ENCODE measurements around the gene SDCCAG8.

DNA sequence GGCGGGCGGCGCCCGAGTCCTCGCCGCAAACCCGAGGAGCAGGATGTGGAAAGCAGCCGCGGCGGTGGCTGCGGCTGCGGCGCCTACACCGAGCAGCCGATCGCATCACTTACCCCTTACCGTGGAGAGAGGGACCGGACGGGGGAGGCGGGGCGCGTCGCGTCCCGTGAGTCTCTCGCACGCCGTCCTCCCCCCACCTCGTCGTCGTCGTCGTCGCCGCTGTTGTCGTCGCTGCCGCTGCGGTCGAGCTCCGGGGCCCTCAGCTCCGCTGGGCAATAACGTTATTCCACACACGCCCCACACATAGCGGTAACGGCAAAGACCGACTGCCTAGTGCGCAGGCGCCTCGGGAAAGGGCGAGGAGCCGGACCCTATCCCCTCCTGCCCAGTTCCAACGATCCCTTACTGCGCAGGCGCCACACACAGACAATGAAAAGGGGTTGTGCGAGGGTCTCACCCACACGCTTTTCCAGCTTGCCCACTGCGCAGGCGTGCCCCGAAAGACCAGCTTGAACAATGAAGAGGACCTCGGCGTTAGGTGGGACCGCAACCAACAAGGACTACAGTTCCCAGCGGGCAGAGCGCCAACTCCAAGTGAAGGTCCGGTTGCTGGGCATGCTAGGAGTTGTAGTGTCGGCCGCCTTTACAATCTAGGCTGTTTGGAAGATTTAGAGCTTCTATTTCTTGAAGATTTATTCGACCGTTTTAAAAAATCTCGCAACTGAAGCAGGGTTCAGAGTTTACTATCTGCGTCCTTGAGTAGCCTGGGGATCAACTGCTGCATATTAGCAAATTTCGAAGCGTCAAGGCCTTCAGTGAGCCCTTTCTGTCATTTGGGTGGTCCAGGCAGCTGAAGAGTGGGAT lies 682 bp upstream of the SDCCAG8 start, which contains the start of gene CEP170:
- TF ChIP-seq, protein P1, sequence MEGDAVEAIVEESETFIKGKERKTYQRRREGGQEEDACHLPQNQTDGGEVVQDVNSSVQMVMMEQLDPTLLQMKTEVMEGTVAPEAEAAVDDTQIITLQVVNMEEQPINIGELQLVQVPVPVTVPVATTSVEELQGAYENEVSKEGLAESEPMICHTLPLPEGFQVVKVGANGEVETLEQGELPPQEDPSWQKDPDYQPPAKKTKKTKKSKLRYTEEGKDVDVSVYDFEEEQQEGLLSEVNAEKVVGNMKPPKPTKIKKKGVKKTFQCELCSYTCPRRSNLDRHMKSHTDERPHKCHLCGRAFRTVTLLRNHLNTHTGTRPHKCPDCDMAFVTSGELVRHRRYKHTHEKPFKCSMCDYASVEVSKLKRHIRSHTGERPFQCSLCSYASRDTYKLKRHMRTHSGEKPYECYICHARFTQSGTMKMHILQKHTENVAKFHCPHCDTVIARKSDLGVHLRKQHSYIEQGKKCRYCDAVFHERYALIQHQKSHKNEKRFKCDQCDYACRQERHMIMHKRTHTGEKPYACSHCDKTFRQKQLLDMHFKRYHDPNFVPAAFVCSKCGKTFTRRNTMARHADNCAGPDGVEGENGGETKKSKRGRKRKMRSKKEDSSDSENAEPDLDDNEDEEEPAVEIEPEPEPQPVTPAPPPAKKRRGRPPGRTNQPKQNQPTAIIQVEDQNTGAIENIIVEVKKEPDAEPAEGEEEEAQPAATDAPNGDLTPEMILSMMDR (IDR thresholded peaks at IDR 0.05), result no peak
- peak; percentile 91 for TF ChIP-seq POLR2AphosphoS5 (IDR thresholded peaks at IDR 0.05)

Data from gastroesophageal sphincter (tissue), 3 donors.